HCT116 (cell line): Measurements from ENCODE around the gene OR5H6. TPM values are rescaled to one million over a fixed set of nuclear protein-coding genes. Genes with fewer than 3 reads are reported as not detected.

Source experiments
- ATAC-seq: fragments of 200-7000 bp; cut with Tn5 transposase; 2 replicates; pipeline ENCODE4 v1.9.1; 2020; ENCODE audit warnings: mild to moderate bottlenecking, moderate library complexity
- BruUV-seq: library from RNA; stranded (reverse); fragments of 400-500 nt; replicated peaks from 2 replicates; lab custom pipeline; 2021; lab: Mats Ljungman, UMichigan
- CTCF ChIA-PET: fragments of 300-600 bp; sonication (Branson Sonifier 250); formaldehyde crosslinking; loops from one replicate; lab custom pipeline; 2021; ENCODE audit warnings: antibody characterized with exemption; lab: Charles Lee
- POLR2A ChIA-PET: fragments of 300-600, 350-600 bp; sonication (Branson Sonifier 250); formaldehyde crosslinking; loops from one replicate; lab custom pipeline; 2021; ENCODE audit warnings: antibody characterized with exemption; lab: Charles Lee
- RAD21 ChIA-PET, 2 experiments: fragments of 300-600 bp; sonication (Branson Sonifier 250); formaldehyde crosslinking; loops; one replicate each; lab custom pipeline; 2023; ENCODE audit warnings: low total read pairs in 2 of 2; ENCODE audit not compliant: uncharacterized antibody in 2 of 2, unreplicated experiment in 2 of 2, low non-redundant PET in 1 of 2; lab: Charles Lee
- DNase-seq: peaks from one replicate; pipeline ENCODE4 v3.0.0-alpha.2; 2010; ENCODE audit warnings: low read depth, low spot score
- H2AFZ ChIP-seq: fragments of 200-600 bp; shearing (Covaris generic), sonication (generic); 2 replicates; pipeline ENCODE4 v1.6.1; 2017; ENCODE audit warnings: low read depth, mixed run types, mixed read lengths, antibody characterized with exemption, low read length; ENCODE audit not compliant: poor library complexity, severe bottlenecking
- H3K27ac ChIP-seq: 2 replicates; pipeline ENCODE4 v1.5.1; 2012; ENCODE audit warnings: low read depth, low read length
- H3K27me3 ChIP-seq: fragments of 200-600 bp; sonication (generic); 2 replicates; pipeline ENCODE4 v1.6.1; 2016; ENCODE audit warnings: mixed run types, low read length, mixed read lengths; ENCODE audit not compliant: insufficient read depth
- H3K36me3 ChIP-seq, 2 experiments: fragments of 200-500 bp in 1 of 2; fragments of 200-600 bp in 1 of 2; sonication (Bioruptor generic) in 1 of 2; sonication (generic) in 1 of 2; 2 replicates each; pipeline versions ENCODE4 v1.5.1 to v1.6.1; 2014 to 2016; ENCODE audit warnings: low read length in 2 of 2, inconsistent platforms in 1 of 2, mixed read lengths in 1 of 2, mixed run types in 1 of 2; ENCODE audit not compliant: insufficient read depth in 2 of 2, control insufficient read depth in 1 of 2
- H3K4me1 ChIP-seq, 2 experiments: fragments of 200-600 bp in 1 of 2; sonication (generic) in 1 of 2; 2 replicates each; pipeline versions ENCODE4 v1.5.1 to v1.6.1; 2012 to 2017; ENCODE audit warnings: low read length in 2 of 2, inconsistent platforms in 1 of 2, mild to moderate bottlenecking in 1 of 2, mixed read lengths in 1 of 2, mixed run types in 1 of 2, moderate library complexity in 1 of 2; ENCODE audit not compliant: insufficient read depth in 2 of 2, control insufficient read depth in 1 of 2
- H3K4me2 ChIP-seq: fragments of 200-600 bp; sonication (generic); 2 replicates; pipeline ENCODE4 v1.6.1; 2017; ENCODE audit warnings: mixed run types, low read length, mixed read lengths
- H3K4me3 ChIP-seq, 2 experiments: fragments of 200-600 bp in 1 of 2; sonication (generic) in 1 of 2; replicated peaks in 1 of 2; 2 replicates each; pipeline ENCODE4 v1.5.1; 2011 to 2016; ENCODE audit warnings: low read length in 2 of 2, control low read depth in 1 of 2, low read depth in 1 of 2, mild to moderate bottlenecking in 1 of 2, mixed read lengths in 1 of 2, mixed run types in 1 of 2
- H3K79me2 ChIP-seq: fragments of 200-600 bp; sonication (generic); 2 replicates; pipeline ENCODE4 v1.6.1; 2017; ENCODE audit warnings: mild to moderate bottlenecking, mixed run types, low read length, moderate library complexity, mixed read lengths; ENCODE audit not compliant: insufficient read depth
- H3K9ac ChIP-seq: fragments of 200-600 bp; sonication (generic); 2 replicates; pipeline ENCODE4 v1.6.1; 2016; ENCODE audit warnings: low read length, mixed read lengths
- H3K9me2 ChIP-seq: fragments of 200-600 bp; sonication (generic), shearing (Covaris generic); 2 replicates; pipeline ENCODE4 v1.6.1; 2017; ENCODE audit warnings: mixed run types, mild to moderate bottlenecking, moderate library complexity; ENCODE audit not compliant: insufficient read depth
- H3K9me3 ChIP-seq, 2 experiments: fragments of 200-500 bp in 1 of 2; fragments of 200-600 bp in 1 of 2; sonication (Bioruptor generic) in 1 of 2; sonication (generic) in 1 of 2; 2 replicates each; pipeline ENCODE4 v1.6.1; 2014 to 2017; ENCODE audit warnings: low read length in 2 of 2, mixed read lengths in 2 of 2, inconsistent platforms in 1 of 2, low read depth in 1 of 2, mild to moderate bottlenecking in 1 of 2, mixed run types in 1 of 2, moderate library complexity in 1 of 2; ENCODE audit not compliant: control insufficient read depth in 1 of 2, insufficient read depth in 1 of 2
- H4K20me1 ChIP-seq: fragments of 200-600 bp; sonication (generic), shearing (Covaris generic); 2 replicates; pipeline ENCODE4 v1.6.1; 2017; ENCODE audit warnings: mixed run types, mild to moderate bottlenecking, moderate library complexity; ENCODE audit not compliant: insufficient read depth
- ATF3 ChIP-seq: IDR thresholded peaks from 2 replicates; pipeline ENCODE4 v1.6.1; 2012
- CEBPB ChIP-seq: IDR thresholded peaks from 2 replicates; pipeline ENCODE4 v1.6.1; 2012; ENCODE audit warnings: low read depth
- EGR1 ChIP-seq: IDR thresholded peaks from 2 replicates; pipeline ENCODE4 v1.6.1; 2012; ENCODE audit warnings: low read depth
- ELF1 ChIP-seq: IDR thresholded peaks from 2 replicates; pipeline ENCODE4 v1.6.1; 2012; ENCODE audit warnings: low read depth, borderline replicate concordance
- EZH2 ChIP-seq: fragments of 200-600 bp; sonication (generic); IDR thresholded peaks from 2 replicates; pipeline ENCODE4 v1.6.1; 2017; ENCODE audit warnings: antibody characterized with exemption, mixed run types
- EZH2phosphoT487 ChIP-seq: fragments of 200-600 bp; IDR thresholded peaks from 2 replicates; pipeline ENCODE4 v1.6.1; 2018; ENCODE audit warnings: antibody characterized with exemption, borderline replicate concordance
- FOSL1 ChIP-seq: IDR thresholded peaks from 2 replicates; pipeline ENCODE4 v1.6.1; 2012; ENCODE audit warnings: low read depth
- JUND ChIP-seq: IDR thresholded peaks from 2 replicates; pipeline ENCODE4 v1.6.1; 2012
- POLR2A ChIP-seq: IDR thresholded peaks from 2 replicates; pipeline ENCODE4 v1.7.0; 2011; ENCODE audit warnings: borderline replicate concordance; ENCODE audit not compliant: insufficient read depth, insufficient read length; ENCODE audit errors: extremely low read depth
- POLR2AphosphoS5 ChIP-seq: IDR thresholded peaks from 2 replicates; pipeline ENCODE4 v1.6.1; 2011; ENCODE audit warnings: mild to moderate bottlenecking, low read depth, low read length, moderate library complexity
- RAD21 ChIP-seq: IDR thresholded peaks from 2 replicates; pipeline ENCODE4 v1.6.1; 2012; ENCODE audit warnings: low read depth, mild to moderate bottlenecking
- SP1 ChIP-seq: IDR thresholded peaks from 2 replicates; pipeline ENCODE4 v1.6.1; 2012; ENCODE audit warnings: low read depth
- SRF ChIP-seq: IDR thresholded peaks from 2 replicates; pipeline ENCODE4 v1.6.1; 2012; ENCODE audit warnings: low read depth
- YY1 ChIP-seq: IDR thresholded peaks from 2 replicates; pipeline ENCODE4 v1.6.1; 2011; ENCODE audit warnings: low read length, low read depth, moderate library complexity, mild to moderate bottlenecking; ENCODE audit not compliant: insufficient replicate concordance; ENCODE audit errors: extremely low read depth
- ZBTB33 ChIP-seq: IDR thresholded peaks from 2 replicates; pipeline ENCODE4 v1.6.1; 2011; ENCODE audit warnings: mild to moderate bottlenecking, low read length, moderate library complexity; ENCODE audit not compliant: insufficient replicate concordance; ENCODE audit errors: extremely low read depth
- ZFX ChIP-seq: fragments of 450-650 bp; IDR thresholded peaks from 2 replicates; pipeline ENCODE4 v1.6.1; 2017
- ZNF274 ChIP-seq: fragments of 200-500 bp; sonication (Bioruptor generic); IDR thresholded peaks from 2 replicates; pipeline ENCODE4 v1.6.1; 2014; ENCODE audit warnings: mild to moderate bottlenecking, low read depth, low read length, inconsistent platforms
- intact Hi-C: fragments of 100-400 bp; cut with micrococcal nuclease; formaldehyde crosslinking; loops from 2 replicates; pipeline ENCODE4 v1.10.0; 2022
- total RNA-seq: library from RNA; stranded (reverse); gene quantifications from one replicate; pipeline ENCODE4 v1.2.1, GENCODE V29; 2021; ENCODE audit not compliant: unreplicated experiment
- TF ChIP-seq, protein P1 (sequence below): IDR thresholded peaks from 2 replicates; pipeline ENCODE4 v1.6.1; 2012; ENCODE audit warnings: low read depth
- TF ChIP-seq, protein P2 (sequence below), 3 experiments: fragments of 200-600 bp in 1 of 3; sonication (generic) in 1 of 3; IDR thresholded peaks in 2 of 3; conservative IDR thresholded peaks in 1 of 3; 2 replicates each; pipeline ENCODE4 v1.5.1; 2012 to 2017; ENCODE audit warnings: low read depth in 2 of 3, low read length in 2 of 3, antibody characterized with exemption in 1 of 3, borderline replicate concordance in 1 of 3, control low read depth in 1 of 3, mild to moderate bottlenecking in 1 of 3, mixed read lengths in 1 of 3, mixed run types in 1 of 3, moderate library complexity in 1 of 3; ENCODE audit not compliant: insufficient read depth in 1 of 3

The OR5H6 gene
- total RNA-seq, 1 experiment from 2014 or later: not detected

DNA sequence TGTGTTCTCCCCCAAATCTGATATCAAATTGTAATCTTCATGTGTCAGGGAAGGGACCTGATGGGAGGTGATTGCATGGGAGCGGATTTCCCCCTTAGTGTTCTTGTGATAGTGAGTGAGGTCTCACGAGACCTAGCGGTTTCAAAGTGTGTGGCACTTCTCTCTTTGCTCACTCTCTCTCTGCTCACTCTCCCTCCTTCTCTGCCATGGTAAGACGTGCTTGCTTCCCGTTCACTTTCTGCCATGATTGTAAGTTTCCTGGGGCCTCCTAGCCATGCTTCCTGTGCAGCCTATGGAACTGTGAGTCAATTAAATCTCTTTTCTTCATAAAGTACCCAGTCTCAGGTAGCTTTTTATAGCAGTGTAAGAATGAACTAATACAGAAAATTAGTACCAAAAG lies 30.6 kb upstream of the OR5H6 start:
- H3K9ac ChIP-seq: no peak overlapping the region
- no peak overlapping the region for H3K4me2 ChIP-seq
- H4K20me1 ChIP-seq: no peaks in the 10 kb centered on the region
- TF ChIP-seq ELF1 (no peak), FOSL1 (no peak), POLR2A (no peak), JUND (no peak), ATF3 (no peak), SRF (no peak), ZBTB33 (no peak), ZFX (no peak), EGR1 (no peak), EZH2 (no peak), SP1 (no peak), CEBPB (no peak), RAD21 (no peak), POLR2AphosphoS5 (no peak), ZNF274 (no peak), EZH2phosphoT487 (no peak), YY1 (no peak)
- TF ChIP-seq, protein P1, sequence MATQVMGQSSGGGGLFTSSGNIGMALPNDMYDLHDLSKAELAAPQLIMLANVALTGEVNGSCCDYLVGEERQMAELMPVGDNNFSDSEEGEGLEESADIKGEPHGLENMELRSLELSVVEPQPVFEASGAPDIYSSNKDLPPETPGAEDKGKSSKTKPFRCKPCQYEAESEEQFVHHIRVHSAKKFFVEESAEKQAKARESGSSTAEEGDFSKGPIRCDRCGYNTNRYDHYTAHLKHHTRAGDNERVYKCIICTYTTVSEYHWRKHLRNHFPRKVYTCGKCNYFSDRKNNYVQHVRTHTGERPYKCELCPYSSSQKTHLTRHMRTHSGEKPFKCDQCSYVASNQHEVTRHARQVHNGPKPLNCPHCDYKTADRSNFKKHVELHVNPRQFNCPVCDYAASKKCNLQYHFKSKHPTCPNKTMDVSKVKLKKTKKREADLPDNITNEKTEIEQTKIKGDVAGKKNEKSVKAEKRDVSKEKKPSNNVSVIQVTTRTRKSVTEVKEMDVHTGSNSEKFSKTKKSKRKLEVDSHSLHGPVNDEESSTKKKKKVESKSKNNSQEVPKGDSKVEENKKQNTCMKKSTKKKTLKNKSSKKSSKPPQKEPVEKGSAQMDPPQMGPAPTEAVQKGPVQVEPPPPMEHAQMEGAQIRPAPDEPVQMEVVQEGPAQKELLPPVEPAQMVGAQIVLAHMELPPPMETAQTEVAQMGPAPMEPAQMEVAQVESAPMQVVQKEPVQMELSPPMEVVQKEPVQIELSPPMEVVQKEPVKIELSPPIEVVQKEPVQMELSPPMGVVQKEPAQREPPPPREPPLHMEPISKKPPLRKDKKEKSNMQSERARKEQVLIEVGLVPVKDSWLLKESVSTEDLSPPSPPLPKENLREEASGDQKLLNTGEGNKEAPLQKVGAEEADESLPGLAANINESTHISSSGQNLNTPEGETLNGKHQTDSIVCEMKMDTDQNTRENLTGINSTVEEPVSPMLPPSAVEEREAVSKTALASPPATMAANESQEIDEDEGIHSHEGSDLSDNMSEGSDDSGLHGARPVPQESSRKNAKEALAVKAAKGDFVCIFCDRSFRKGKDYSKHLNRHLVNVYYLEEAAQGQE: no peak
- TF ChIP-seq, protein P2, sequence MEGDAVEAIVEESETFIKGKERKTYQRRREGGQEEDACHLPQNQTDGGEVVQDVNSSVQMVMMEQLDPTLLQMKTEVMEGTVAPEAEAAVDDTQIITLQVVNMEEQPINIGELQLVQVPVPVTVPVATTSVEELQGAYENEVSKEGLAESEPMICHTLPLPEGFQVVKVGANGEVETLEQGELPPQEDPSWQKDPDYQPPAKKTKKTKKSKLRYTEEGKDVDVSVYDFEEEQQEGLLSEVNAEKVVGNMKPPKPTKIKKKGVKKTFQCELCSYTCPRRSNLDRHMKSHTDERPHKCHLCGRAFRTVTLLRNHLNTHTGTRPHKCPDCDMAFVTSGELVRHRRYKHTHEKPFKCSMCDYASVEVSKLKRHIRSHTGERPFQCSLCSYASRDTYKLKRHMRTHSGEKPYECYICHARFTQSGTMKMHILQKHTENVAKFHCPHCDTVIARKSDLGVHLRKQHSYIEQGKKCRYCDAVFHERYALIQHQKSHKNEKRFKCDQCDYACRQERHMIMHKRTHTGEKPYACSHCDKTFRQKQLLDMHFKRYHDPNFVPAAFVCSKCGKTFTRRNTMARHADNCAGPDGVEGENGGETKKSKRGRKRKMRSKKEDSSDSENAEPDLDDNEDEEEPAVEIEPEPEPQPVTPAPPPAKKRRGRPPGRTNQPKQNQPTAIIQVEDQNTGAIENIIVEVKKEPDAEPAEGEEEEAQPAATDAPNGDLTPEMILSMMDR (IDR thresholded peaks at IDR 0.05 in 2 of 3, conservative IDR thresholded peaks at IDR 0.05 in 1 of 3; ENCODE audit: borderline replicate concordance in 1 of 3, insufficient read depth in 1 of 3, low read depth in 2 of 3, low read length in 2 of 3): no peak
- no peaks in the 10 kb centered on the region for H3K9me3 ChIP-seq
- ChIA-PET CTCF (no interaction called here), POLR2A (no interaction called here), RAD21 (no interaction called here)
- no peak overlapping the region for H2AFZ ChIP-seq
- no peaks in the 10 kb centered on the region for H3K79me2 ChIP-seq
- H3K27me3 ChIP-seq: no peaks in the 10 kb centered on the region
- DNase-seq (no peak), ATAC-seq (no peak)
- H3K4me1 ChIP-seq: no peaks in the 10 kb centered on the region
- BruUV-seq: no TSS peak
- intact Hi-C loops: no loop called here
- H3K9me2 ChIP-seq: no peaks in the 10 kb centered on the region
- no peak overlapping the region for H3K4me3 ChIP-seq
- H3K27ac ChIP-seq: no peak overlapping the region
- no peaks in the 10 kb centered on the region for H3K36me3 ChIP-seq
